H9 (cell line): ENCODE measurements around the gene OAS1. TPM values are rescaled to one million over a fixed set of nuclear protein-coding genes. Genes with fewer than 3 reads are reported as not detected.

Source experiments
- DNase-seq: peaks from one replicate; pipeline ENCODE4 v3.0.0-alpha.2; 2017
- H2AFZ ChIP-seq: one replicate; pipeline ENCODE4 v1.6.1; 2013; ENCODE audit warnings: mild to moderate bottlenecking, low read length, control low read depth, moderate library complexity
- H2AK5ac ChIP-seq: 2 replicates; pipeline ENCODE4 v1.6.1; 2013; ENCODE audit warnings: low read length, control low read depth, mixed read lengths; ENCODE audit not compliant: insufficient read length
- H2BK120ac ChIP-seq: one replicate; pipeline ENCODE4 v1.6.1; 2013; ENCODE audit warnings: low read depth, mild to moderate bottlenecking, low read length, control low read depth, inconsistent platforms; ENCODE audit not compliant: poor library complexity, severe bottlenecking
- H2BK12ac ChIP-seq: 2 replicates; pipeline ENCODE4 v1.6.1; 2013; ENCODE audit warnings: low read length, control low read depth, mixed read lengths, low read depth; ENCODE audit not compliant: insufficient read length
- H2BK15ac ChIP-seq: 2 replicates; pipeline ENCODE4 v1.6.1; 2013; ENCODE audit warnings: low read depth, low read length, control low read depth
- H2BK20ac ChIP-seq: one replicate; pipeline ENCODE4 v1.6.1; 2013; ENCODE audit warnings: low read depth, mild to moderate bottlenecking, low read length, control low read depth, inconsistent platforms; ENCODE audit not compliant: poor library complexity, severe bottlenecking
- H2BK5ac ChIP-seq: 2 replicates; pipeline ENCODE4 v1.6.1; 2013; ENCODE audit warnings: low read length, control low read depth, mixed read lengths; ENCODE audit not compliant: insufficient read length
- H3K14ac ChIP-seq: 2 replicates; pipeline ENCODE4 v1.6.1; 2013; ENCODE audit warnings: low read length, control low read depth; ENCODE audit not compliant: insufficient read depth
- H3K18ac ChIP-seq: 2 replicates; pipeline ENCODE4 v1.6.1; 2013; ENCODE audit warnings: low read depth, mild to moderate bottlenecking, mixed read lengths, low read length, control low read depth; ENCODE audit not compliant: insufficient read length
- H3K23ac ChIP-seq: 2 replicates; pipeline ENCODE4 v1.6.1; 2013; ENCODE audit warnings: low read length, control low read depth, mixed read lengths, low read depth; ENCODE audit not compliant: insufficient read length
- H3K23me2 ChIP-seq: 2 replicates; pipeline ENCODE4 v1.6.1; 2013; ENCODE audit warnings: low read depth, mild to moderate bottlenecking, mixed read lengths, low read length, control low read depth; ENCODE audit not compliant: insufficient read length, poor library complexity, severe bottlenecking
- H3K27ac ChIP-seq: 2 replicates; pipeline ENCODE4 v1.5.1; 2013; ENCODE audit warnings: low read length, control low read depth, mixed read lengths, low read depth; ENCODE audit not compliant: insufficient read length
- H3K27me3 ChIP-seq: 2 replicates; pipeline ENCODE4 v1.6.1; 2013; ENCODE audit warnings: low read length, control low read depth, inconsistent platforms; ENCODE audit not compliant: insufficient read depth
- H3K4ac ChIP-seq: 2 replicates; pipeline ENCODE4 v1.6.1; 2013; ENCODE audit warnings: low read depth, mild to moderate bottlenecking, control low read depth, inconsistent platforms, low read length, moderate library complexity
- H3K4me1 ChIP-seq: 2 replicates; pipeline ENCODE4 v1.6.1; 2013; ENCODE audit warnings: low read length, control low read depth, inconsistent platforms; ENCODE audit not compliant: insufficient read depth
- H3K4me2 ChIP-seq: 2 replicates; pipeline ENCODE4 v1.6.1; 2013; ENCODE audit warnings: low read length, control low read depth, mixed read lengths; ENCODE audit not compliant: insufficient read length, insufficient read depth
- H3K56ac ChIP-seq: 2 replicates; pipeline ENCODE4 v1.6.1; 2013; ENCODE audit warnings: low read depth, mild to moderate bottlenecking, mixed read lengths, low read length, control low read depth; ENCODE audit not compliant: insufficient read length
- H3K79me1 ChIP-seq: 2 replicates; pipeline ENCODE4 v1.6.1; 2013; ENCODE audit warnings: low read depth, mild to moderate bottlenecking, moderate library complexity, low read length, control low read depth, inconsistent platforms; ENCODE audit not compliant: insufficient read depth, poor library complexity, severe bottlenecking
- H3K79me2 ChIP-seq: 2 replicates; pipeline ENCODE4 v1.6.1; 2013; ENCODE audit warnings: low read length, control low read depth, inconsistent platforms; ENCODE audit not compliant: insufficient read depth
- H3K9ac ChIP-seq: 2 replicates; pipeline ENCODE4 v1.6.1; 2013; ENCODE audit warnings: low read length, control low read depth, mixed read lengths; ENCODE audit not compliant: insufficient read length; ENCODE audit errors: extremely low read depth
- H3K9me3 ChIP-seq: one replicate; pipeline ENCODE4 v1.6.1; 2013; ENCODE audit warnings: low read depth, low read length, inconsistent platforms; ENCODE audit not compliant: control insufficient read depth
- H3T11ph ChIP-seq: one replicate; pipeline ENCODE4 v1.6.1; 2013; ENCODE audit warnings: mild to moderate bottlenecking, low read length, control low read depth, inconsistent platforms
- H4K20me1 ChIP-seq: one replicate; pipeline ENCODE4 v1.6.1; 2013; ENCODE audit not compliant: control insufficient read depth, insufficient read length, insufficient read depth
- H4K5ac ChIP-seq: 2 replicates; pipeline ENCODE4 v1.6.1; 2013; ENCODE audit warnings: low read depth, mild to moderate bottlenecking, mixed read lengths, low read length, control low read depth; ENCODE audit not compliant: insufficient read length
- H4K8ac ChIP-seq: replicated peaks from 2 replicates; pipeline ENCODE4 v1.6.1; 2013; ENCODE audit warnings: low read length, control low read depth, mixed read lengths, low read depth; ENCODE audit not compliant: insufficient read length
- H4K91ac ChIP-seq: 2 replicates; pipeline ENCODE4 v1.6.1; 2013; ENCODE audit warnings: low read depth, mild to moderate bottlenecking, moderate library complexity, mixed read lengths, low read length, control low read depth; ENCODE audit not compliant: insufficient read length
- H3K27ac Mint-ChIP-seq, 3 experiments: 2 replicates in 2 of 3; 3 replicates in 1 of 3; pipeline ENCODE4 v1.8.0; 2020 to 2021; ENCODE audit warnings: mixed read lengths in 3 of 3, mild to moderate bottlenecking in 1 of 3, moderate library complexity in 1 of 3
- H3K27me3 Mint-ChIP-seq: 2 replicates; pipeline ENCODE4 v1.8.0; 2021; ENCODE audit warnings: low read depth, mild to moderate bottlenecking, moderate library complexity, mixed read lengths
- H3K36me3 Mint-ChIP-seq, 3 experiments: 2 replicates in 2 of 3; 3 replicates in 1 of 3; pipeline ENCODE4 v1.8.0; 2020 to 2021; ENCODE audit warnings: low read depth in 3 of 3, mixed read lengths in 3 of 3; ENCODE audit not compliant: insufficient read depth in 1 of 3
- H3K4me1 Mint-ChIP-seq, 2 experiments: 2 replicates each; pipeline ENCODE4 v1.8.0; 2020; ENCODE audit warnings: mixed read lengths in 2 of 2
- H3K4me3 Mint-ChIP-seq, 2 experiments: 2 replicates in 1 of 2; 3 replicates in 1 of 2; pipeline ENCODE4 v1.8.0; 2020 to 2021; ENCODE audit warnings: mild to moderate bottlenecking in 2 of 2, mixed read lengths in 2 of 2, moderate library complexity in 1 of 2
- H3K9me3 Mint-ChIP-seq, 2 experiments: 2 replicates in 1 of 2; 3 replicates in 1 of 2; pipeline ENCODE4 v1.8.0; 2020; ENCODE audit warnings: mild to moderate bottlenecking in 2 of 2, mixed read lengths in 2 of 2, moderate library complexity in 1 of 2
- WGBS: extraction: QIAGEN DNeasy Blood & Tissue Kit; methylation state at CpG from one replicate; pipeline ENCODE4 v1.1.7; 2013; ENCODE audit warnings: missing lambda C conversion rate, low lambda C conversion rate, mixed read lengths; ENCODE audit not compliant: insufficient read length; ENCODE audit errors: extremely low coverage; 5-methylcytosine and 5-hydroxymethylcytosine counted together
- total RNA-seq: library from RNA; stranded (reverse); gene quantifications from 2 replicates; pipeline ENCODE4 v1.2.1, GENCODE V29; 2021
- TF ChIP-seq, protein P1 (sequence below): fragments of 200-600 bp; sonication (generic); conservative IDR thresholded peaks from 3 replicates; pipeline ENCODE4 v1.8.0; 2021; ENCODE audit warnings: antibody characterized with exemption, mild to moderate bottlenecking

OAS1 gene
- total RNA-seq, 1 experiment from 2014 or later: not detected

- H2BK20ac ChIP-seq: no peak overlapping the region
- no peak overlapping the region for H3K56ac ChIP-seq
- H2BK12ac ChIP-seq: no peak overlapping the region
- H3K23me2 ChIP-seq: no peaks in the 10 kb centered on the region
- no peak for DNase-seq
- peaks cover 0 to 12% (median 7%) of the 10 kb centered on the region in 3 experiments; a peak in 4 of 7 replicates for H3K36me3 Mint-ChIP-seq
- H3K27me3 Mint-ChIP-seq: peaks cover 38% of the 10 kb centered on the region
- no peak overlapping the region for H3K9ac ChIP-seq
- H4K91ac ChIP-seq: no peak overlapping the region
- WGBS: no CpG with 5 or more reads among the region's 5 CpGs
- H3K4ac ChIP-seq: no peak overlapping the region
- no peak overlapping the region for H3K4me3 Mint-ChIP-seq
- no peaks in the 10 kb centered on the region for H3K4me1 ChIP-seq
- no peak overlapping the region for H4K8ac ChIP-seq
- no peak overlapping the region for H3K18ac ChIP-seq
- H2AK5ac ChIP-seq: no peak overlapping the region
- H3K4me2 ChIP-seq: no peak overlapping the region
- no peak overlapping the region for H2BK5ac ChIP-seq
- no peak overlapping the region for H4K5ac ChIP-seq
- H3K79me2 ChIP-seq: no peaks in the 10 kb centered on the region
- peaks cover 6% of the 10 kb centered on the region for H3K9me3 ChIP-seq
- no peaks in the 10 kb centered on the region for H4K20me1 ChIP-seq
- H3K27ac Mint-ChIP-seq: no peak overlapping the region
- H3K79me1 ChIP-seq: no peaks in the 10 kb centered on the region
- no peak overlapping the region for H2BK120ac ChIP-seq
- H3K27ac ChIP-seq: no peak overlapping the region
- TF ChIP-seq, protein P1, sequence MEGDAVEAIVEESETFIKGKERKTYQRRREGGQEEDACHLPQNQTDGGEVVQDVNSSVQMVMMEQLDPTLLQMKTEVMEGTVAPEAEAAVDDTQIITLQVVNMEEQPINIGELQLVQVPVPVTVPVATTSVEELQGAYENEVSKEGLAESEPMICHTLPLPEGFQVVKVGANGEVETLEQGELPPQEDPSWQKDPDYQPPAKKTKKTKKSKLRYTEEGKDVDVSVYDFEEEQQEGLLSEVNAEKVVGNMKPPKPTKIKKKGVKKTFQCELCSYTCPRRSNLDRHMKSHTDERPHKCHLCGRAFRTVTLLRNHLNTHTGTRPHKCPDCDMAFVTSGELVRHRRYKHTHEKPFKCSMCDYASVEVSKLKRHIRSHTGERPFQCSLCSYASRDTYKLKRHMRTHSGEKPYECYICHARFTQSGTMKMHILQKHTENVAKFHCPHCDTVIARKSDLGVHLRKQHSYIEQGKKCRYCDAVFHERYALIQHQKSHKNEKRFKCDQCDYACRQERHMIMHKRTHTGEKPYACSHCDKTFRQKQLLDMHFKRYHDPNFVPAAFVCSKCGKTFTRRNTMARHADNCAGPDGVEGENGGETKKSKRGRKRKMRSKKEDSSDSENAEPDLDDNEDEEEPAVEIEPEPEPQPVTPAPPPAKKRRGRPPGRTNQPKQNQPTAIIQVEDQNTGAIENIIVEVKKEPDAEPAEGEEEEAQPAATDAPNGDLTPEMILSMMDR: no peak
- H3T11ph ChIP-seq: no peak overlapping the region
- H3K4me1 Mint-ChIP-seq: no peaks in the 10 kb centered on the region
- H3K9me3 Mint-ChIP-seq: peaks cover 31 to 37% of the 10 kb centered on the region in 2 experiments
- no peak overlapping the region for H2AFZ ChIP-seq
- H3K23ac ChIP-seq: no peak overlapping the region
- H3K14ac ChIP-seq: no peak overlapping the region
- H2BK15ac ChIP-seq: no peak overlapping the region
- H3K27me3 ChIP-seq: no peaks in the 10 kb centered on the region
Measured at GRCh38 chr12:112916270-112916669, 9.5 kb downstream of the OAS1 start.
